CD4-positive, alpha-beta T cell (primary cell): ENCODE data around the gene PKNOX2. TPM values are rescaled to one million over a fixed set of nuclear protein-coding genes. Genes with fewer than 3 reads are reported as not detected.

Experiments
- ATAC-seq: fragments of 200-7000 bp; cut with Tn5 transposase; one replicate; pipeline ENCODE4 v1.10.0; 2022; ENCODE audit warnings: mild to moderate bottlenecking; ENCODE audit not compliant: poor library complexity
- CTCF ChIA-PET: fragments of 350-600 bp; sonication (Branson Sonifier 250); formaldehyde crosslinking; loops from one replicate; lab custom pipeline; 2021; ENCODE audit warnings: antibody characterized with exemption, inconsistent platforms; lab: Charles Lee
- POLR2A ChIA-PET: fragments of 350-600 bp; sonication (Branson Sonifier 250); formaldehyde crosslinking; loops from one replicate; lab custom pipeline; 2021; ENCODE audit warnings: antibody characterized with exemption, inconsistent platforms; lab: Charles Lee
- DNase-seq, 14 experiments: peaks; one replicate each; pipeline ENCODE4 v3.0.0-alpha.2; 2013 to 2020; ENCODE audit warnings: mixed read lengths in 2 of 14
- H3K27ac ChIP-seq, 2 donors: one replicate each; pipeline versions ENCODE4 v1.5.1 to v1.7.0; 2013; ENCODE audit warnings: low read length in 2 of 2, low read depth in 1 of 2, mild to moderate bottlenecking in 1 of 2
- H3K27me3 ChIP-seq, 2 experiments: 1 replicate in 1 of 2; 2 replicates in 1 of 2; pipeline versions ENCODE4 v1.6.1 to v1.7.0; 2013; ENCODE audit warnings: low read length in 2 of 2, control low read depth in 1 of 2, mild to moderate bottlenecking in 1 of 2, moderate library complexity in 1 of 2; ENCODE audit not compliant: insufficient read depth in 2 of 2, control insufficient read depth in 1 of 2
- H3K36me3 ChIP-seq: one replicate; pipeline ENCODE4 v1.6.1; 2013; ENCODE audit warnings: low read length, control low read depth; ENCODE audit not compliant: insufficient read depth
- H3K4me1 ChIP-seq: one replicate; pipeline ENCODE4 v1.6.1; 2013; ENCODE audit warnings: low read length, control low read depth; ENCODE audit not compliant: insufficient read depth
- H3K4me3 ChIP-seq: one replicate; pipeline ENCODE4 v1.5.1; 2013; ENCODE audit warnings: mild to moderate bottlenecking, low read length, moderate library complexity
- H3K9me3 ChIP-seq, 2 experiments: 1 replicate in 1 of 2; 2 replicates in 1 of 2; pipeline versions ENCODE4 v1.6.1 to v1.7.0; 2013; ENCODE audit warnings: low read length in 2 of 2, mild to moderate bottlenecking in 2 of 2, control low read depth in 1 of 2, moderate library complexity in 1 of 2; ENCODE audit not compliant: control insufficient read depth in 1 of 2, insufficient read depth in 1 of 2
- H3K27ac Mint-ChIP-seq: one replicate; pipeline ENCODE4 v1.8.0; 2020; ENCODE audit warnings: mixed read lengths
- H3K27me3 Mint-ChIP-seq: one replicate; pipeline ENCODE4 v1.8.0; 2021; ENCODE audit warnings: mixed read lengths
- H3K36me3 Mint-ChIP-seq: one replicate; pipeline ENCODE4 v1.8.0; 2021; ENCODE audit warnings: low read depth, mixed read lengths
- H3K4me1 Mint-ChIP-seq: one replicate; pipeline ENCODE4 v1.8.0; 2021; ENCODE audit warnings: low read depth, mixed read lengths
- H3K4me3 Mint-ChIP-seq: one replicate; pipeline ENCODE4 v1.8.0; 2020; ENCODE audit warnings: mild to moderate bottlenecking, mixed read lengths
- H3K9me3 Mint-ChIP-seq: one replicate; pipeline ENCODE4 v1.8.0; 2020; ENCODE audit warnings: mixed read lengths
- intact Hi-C, 2 experiments: fragments of 100-400 bp; cut with DNase I in 1 of 2; cut with micrococcal nuclease in 1 of 2; formaldehyde crosslinking; loops; one replicate each; pipeline versions ENCODE4 v1.15.1 to v1.9.0; 2023 to 2025; cut with DNase I, micrococcal nuclease
- total RNA-seq, 174 experiments: library from RNA in 2 of 174; stranded (reverse) in 2 of 174; gene quantifications; one replicate each; pipeline ENCODE4 v1.2.3 and lab custom pipeline; 2021 to 2026
- TF ChIP-seq, protein P1 (sequence below): fragments of 200-600 bp; IDR thresholded peaks from one replicate; pipeline ENCODE4 v1.8.0; 2022; ENCODE audit warnings: antibody characterized with exemption, mild to moderate bottlenecking

The PKNOX2 gene
- total RNA-seq, 2 experiments from 2014 or later, result not detected

DNA sequence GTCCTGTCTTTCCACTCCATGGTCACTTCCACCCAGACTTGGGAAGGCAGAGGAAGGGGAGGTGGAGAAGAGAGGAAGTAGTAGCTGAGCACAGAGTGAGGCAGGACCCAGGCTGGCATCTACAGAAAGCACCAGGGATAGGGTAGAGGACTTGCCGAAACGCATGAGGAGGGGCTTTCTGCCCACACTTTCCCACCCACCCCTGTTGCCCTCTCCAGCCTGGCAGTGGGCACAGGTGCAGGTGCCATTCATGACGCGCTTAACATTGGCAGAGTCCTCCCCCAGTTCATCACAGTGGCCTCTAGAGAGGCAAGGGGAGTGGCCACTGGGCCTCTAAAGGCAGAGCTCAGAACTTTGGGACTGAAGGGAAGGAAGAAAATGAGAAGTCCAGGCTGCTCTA is 249.6 kb downstream of the PKNOX2 start:
- Mint-ChIP-seq H3K4me3 (no peak overlapping the region), H3K9me3 (no peaks in the 10 kb centered on the region), H3K27me3 (peaks cover 14% of the 10 kb centered on the region), H3K4me1 (no peaks in the 10 kb centered on the region), H3K27ac (no peak overlapping the region), H3K36me3 (no peaks in the 10 kb centered on the region)
- ATAC-seq (no peak), DNase-seq (no peak)
- H3K27me3 ChIP-seq, result peaks cover 7 to 14% of the 10 kb centered on the region in 2 experiments
- H3K9me3 ChIP-seq, result no peaks in the 10 kb centered on the region
- no peaks in the 10 kb centered on the region for H3K4me1 ChIP-seq
- no peaks in the 10 kb centered on the region for H3K36me3 ChIP-seq
- CTCF ChIA-PET, result no interaction called here
- TF ChIP-seq, protein P1, sequence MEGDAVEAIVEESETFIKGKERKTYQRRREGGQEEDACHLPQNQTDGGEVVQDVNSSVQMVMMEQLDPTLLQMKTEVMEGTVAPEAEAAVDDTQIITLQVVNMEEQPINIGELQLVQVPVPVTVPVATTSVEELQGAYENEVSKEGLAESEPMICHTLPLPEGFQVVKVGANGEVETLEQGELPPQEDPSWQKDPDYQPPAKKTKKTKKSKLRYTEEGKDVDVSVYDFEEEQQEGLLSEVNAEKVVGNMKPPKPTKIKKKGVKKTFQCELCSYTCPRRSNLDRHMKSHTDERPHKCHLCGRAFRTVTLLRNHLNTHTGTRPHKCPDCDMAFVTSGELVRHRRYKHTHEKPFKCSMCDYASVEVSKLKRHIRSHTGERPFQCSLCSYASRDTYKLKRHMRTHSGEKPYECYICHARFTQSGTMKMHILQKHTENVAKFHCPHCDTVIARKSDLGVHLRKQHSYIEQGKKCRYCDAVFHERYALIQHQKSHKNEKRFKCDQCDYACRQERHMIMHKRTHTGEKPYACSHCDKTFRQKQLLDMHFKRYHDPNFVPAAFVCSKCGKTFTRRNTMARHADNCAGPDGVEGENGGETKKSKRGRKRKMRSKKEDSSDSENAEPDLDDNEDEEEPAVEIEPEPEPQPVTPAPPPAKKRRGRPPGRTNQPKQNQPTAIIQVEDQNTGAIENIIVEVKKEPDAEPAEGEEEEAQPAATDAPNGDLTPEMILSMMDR, result no peak
- POLR2A ChIA-PET, result no interaction called here
- intact Hi-C loops, result no loop called here
- no peak overlapping the region for H3K4me3 ChIP-seq
- H3K27ac ChIP-seq, result no peak overlapping the region

DNA sequence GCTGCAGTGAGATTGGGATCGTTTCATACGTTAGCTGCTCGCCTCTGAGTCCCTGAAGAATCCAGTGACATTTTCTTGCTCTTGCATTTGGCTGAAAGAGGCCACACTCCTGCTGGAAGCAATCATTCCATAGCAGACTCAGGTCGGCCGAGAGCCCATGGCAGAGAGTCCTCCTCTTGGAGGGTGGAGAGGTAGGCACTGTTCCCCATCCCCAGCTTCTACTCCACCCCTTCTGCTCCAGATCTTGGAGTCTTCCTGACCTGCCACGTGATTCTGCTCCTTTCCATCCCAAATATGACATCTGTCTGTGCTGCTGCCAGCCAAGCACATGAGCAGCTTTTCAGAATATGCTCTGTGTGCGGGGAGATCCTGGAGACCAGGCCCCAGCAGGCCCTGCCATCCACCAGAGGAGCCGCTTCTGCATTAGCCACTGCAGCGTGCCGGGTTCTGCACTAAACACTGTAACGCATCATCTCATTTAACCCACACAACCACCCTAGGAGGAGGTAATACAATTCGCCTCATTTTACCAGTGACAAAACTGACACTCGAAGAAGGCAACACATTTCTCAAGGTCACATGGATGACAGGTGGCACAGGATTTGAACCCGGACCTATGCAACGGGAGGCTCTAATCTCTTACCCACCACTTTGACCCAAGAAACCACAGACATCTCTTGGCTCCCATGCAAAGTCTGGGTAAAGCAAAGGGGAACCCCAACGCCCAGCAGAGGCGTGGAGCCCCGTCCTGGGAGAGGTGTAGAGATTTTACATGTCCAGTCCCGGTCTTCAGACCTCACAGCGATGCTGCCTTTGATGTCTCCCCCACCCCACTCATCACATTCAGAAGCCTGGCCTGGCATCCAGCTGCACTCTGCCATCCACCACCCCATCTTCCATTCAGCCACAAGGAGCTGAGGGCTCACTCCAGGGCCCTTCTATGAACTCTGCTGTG is 252.7 kb downstream of the PKNOX2 start:
- Mint-ChIP-seq H3K9me3 (no peaks in the 10 kb centered on the region), H3K36me3 (no peaks in the 10 kb centered on the region), H3K27ac (no peak overlapping the region), H3K27me3 (peaks cover 14% of the 10 kb centered on the region), H3K4me3 (no peak overlapping the region), H3K4me1 (no peaks in the 10 kb centered on the region)
- POLR2A ChIA-PET, result no interaction called here
- H3K4me1 ChIP-seq, result no peaks in the 10 kb centered on the region
- CTCF ChIA-PET, result no interaction called here
- peaks cover 0 to 5% of the 10 kb centered on the region in 2 experiments for H3K27me3 ChIP-seq
- TF ChIP-seq, protein P1, result no peak
- DNase-seq (no peak), ATAC-seq (no peak)
- H3K27ac ChIP-seq, result no peak overlapping the region
- H3K4me3 ChIP-seq, result no peak overlapping the region
- H3K36me3 ChIP-seq, result no peaks in the 10 kb centered on the region
- no peaks in the 10 kb centered on the region for H3K9me3 ChIP-seq
- intact Hi-C loops, result no loop called here

DNA sequence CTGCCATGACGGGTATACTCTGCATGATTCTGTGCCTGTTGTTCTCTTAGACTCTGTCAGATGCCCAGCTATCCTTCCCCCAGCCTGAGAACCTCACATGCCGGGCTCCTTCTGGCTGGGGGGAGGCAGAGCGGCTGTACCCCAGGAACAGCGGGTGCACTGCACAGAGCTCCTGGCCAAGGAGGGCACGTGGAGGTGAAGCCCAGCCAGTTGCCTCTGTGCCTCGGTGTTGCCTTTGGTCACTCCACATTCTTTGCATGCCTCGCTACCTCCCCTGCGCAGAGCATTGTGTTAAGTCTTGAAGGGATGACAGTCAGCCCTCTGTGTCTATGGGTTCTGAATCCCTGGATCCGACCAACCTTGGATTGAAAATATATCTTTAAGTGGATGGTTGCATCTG is 253.8 kb downstream of the PKNOX2 start:
- Histone ChIP-seq H3K27ac (no peak overlapping the region), H3K4me1 (no peaks in the 10 kb centered on the region), H3K4me3 (no peak overlapping the region), H3K27me3 (peaks cover 0 to 5% of the 10 kb centered on the region in 2 experiments), H3K36me3 (no peaks in the 10 kb centered on the region), H3K9me3 (no peaks in the 10 kb centered on the region)
- intact Hi-C loops, result no loop called here
- no peak overlapping the region for H3K4me3 Mint-ChIP-seq
- H3K27me3 Mint-ChIP-seq, result peaks cover 9% of the 10 kb centered on the region
- no peaks in the 10 kb centered on the region for H3K36me3 Mint-ChIP-seq
- ChIA-PET CTCF (no interaction called here), POLR2A (no interaction called here)
- ATAC-seq (no peak), DNase-seq (no peak)
- no peaks in the 10 kb centered on the region for H3K4me1 Mint-ChIP-seq
- TF ChIP-seq, protein P1, result no peak
- H3K27ac Mint-ChIP-seq, result no peak overlapping the region
- H3K9me3 Mint-ChIP-seq, result no peaks in the 10 kb centered on the region
